ENCODE measurements around the gene VAMP4. TPM values are rescaled to one million over a fixed set of nuclear protein-coding genes. Genes with fewer than 3 reads are reported as not detected.

VAMP4 gene, protein sequence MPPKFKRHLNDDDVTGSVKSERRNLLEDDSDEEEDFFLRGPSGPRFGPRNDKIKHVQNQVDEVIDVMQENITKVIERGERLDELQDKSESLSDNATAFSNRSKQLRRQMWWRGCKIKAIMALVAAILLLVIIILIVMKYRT
- 3.0 to 4.4 TPM (median 4.3 TPM) in 5 replicates for total RNA-seq (2022; extraction: Qiagen RNA extraction)

GRCh38 chr1:171741872-171742576, at the start of gene VAMP4:
TSS of gene VAMP4 (minus strand) at chr1:171742065. CDS start at chr1:171738414, 3,651 bp downstream.

DNA sequence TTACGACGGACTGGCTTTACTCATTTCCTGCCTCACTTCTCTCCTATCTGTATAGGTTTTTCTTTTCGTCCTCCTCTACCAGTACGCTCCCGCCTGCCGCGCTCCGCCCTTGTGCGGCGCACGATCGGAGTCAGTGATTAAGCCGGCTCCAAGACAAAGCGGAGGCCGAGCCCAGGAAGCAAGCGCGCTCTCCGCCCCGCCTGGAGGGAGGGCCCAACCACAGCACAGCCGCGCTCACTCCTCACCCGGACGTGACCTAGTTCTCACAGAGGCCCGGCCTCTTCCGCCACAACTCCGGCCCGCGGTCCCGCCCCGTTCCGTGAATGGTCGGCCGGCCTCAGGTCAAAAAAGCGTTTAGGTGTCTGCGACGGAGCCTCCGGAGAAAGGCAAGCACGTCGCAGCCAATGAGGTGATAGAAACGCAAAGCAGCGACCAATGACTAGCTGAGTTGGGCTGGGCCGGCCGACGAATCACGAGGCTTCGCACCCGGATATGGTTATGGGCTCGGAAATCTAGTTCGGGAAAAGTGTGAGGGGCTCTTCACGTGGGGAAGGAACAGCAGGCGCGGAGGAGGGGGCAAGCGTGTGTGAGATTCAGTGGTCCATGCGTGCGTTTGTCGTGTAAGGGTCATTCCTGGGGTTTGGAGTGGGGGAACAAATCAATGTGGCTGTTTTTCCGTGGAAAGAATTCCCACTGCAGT, 39.5 kb upstream of the VAMP4 start, which contains the start of gene METTL13:
TSS of gene METTL13 (plus strand) at position 485 of the 700 bp plus-strand sequence. CDS start 308 bp downstream, outside the sequence.

GRCh38 chr1:171652234-171652822, 89.5 kb downstream of the VAMP4 start, which contains the start of gene MYOC:
TSS of gene MYOC (minus strand) at chr1:171652688. CDS start at chr1:171652611, 77 bp downstream.

Other genes with a start within 250 kb of the VAMP4 start
- gene MYOCOS, start 119.8 kb downstream of the VAMP4 start, total RNA-seq (2022; extraction: Qiagen RNA extraction), result not detected in 5 replicates
- gene MYOC, start 89.4 kb downstream of the VAMP4 start, total RNA-seq (2022; extraction: Qiagen RNA extraction), result not detected in 5 replicates
- gene METTL13, start 39.6 kb upstream of the VAMP4 start, total RNA-seq (2022; extraction: Qiagen RNA extraction), result 37.8 to 45.5 TPM (median 43.0 TPM) in 5 replicates
- 0.33 to 0.64 TPM (median 0.51 TPM) in 5 replicates for gene DNM3, start 99.4 kb upstream of the VAMP4 start, total RNA-seq (2022; extraction: Qiagen RNA extraction)